Esophagus muscularis mucosa (tissue), 4 donors: ENCODE results near the gene FAAP100.

ENCODE experiments used
- CTCF ChIP-seq, 3 experiments: fragments of 200-600 bp in 2 of 3; fragments of 450-650 bp in 1 of 3; sonication (generic) in 2 of 3; IDR thresholded peaks; one replicate each; pipeline ENCODE4 v1.5.1; 2017 to 2019; ENCODE audit warnings: antibody characterized with exemption in 3 of 3, mild to moderate bottlenecking in 2 of 3, moderate library complexity in 1 of 3
- EP300 ChIP-seq: sonication (generic); formaldehyde crosslinking; IDR thresholded peaks from one replicate; pipeline ENCODE4 v1.6.1; 2017; ENCODE audit warnings: antibody characterized with exemption
- POLR2A ChIP-seq: fragments of 450-650 bp; IDR thresholded peaks from one replicate; pipeline ENCODE4 v1.6.1; 2017; ENCODE audit warnings: antibody characterized with exemption, moderate library complexity, mild to moderate bottlenecking, low read depth
- POLR2AphosphoS5 ChIP-seq, 2 donors: sonication (generic); formaldehyde crosslinking; IDR thresholded peaks; one replicate each; pipeline ENCODE4 v1.6.1; 2017; ENCODE audit warnings: antibody characterized with exemption in 2 of 2

- TF ChIP-seq CTCF (IDR thresholded peaks at IDR 0.05) (no peak), POLR2A (no peak), EP300 (no peak), POLR2AphosphoS5 (IDR thresholded peaks at IDR 0.05) (no peak)
Observed at GRCh38 chr17:81558941-81559806, 7.0 kb upstream of the FAAP100 start.
